Glutamatergic neuron (in vitro differentiated cells): ENCODE data around the gene GALNT11. TPM values are rescaled to one million over a fixed set of nuclear protein-coding genes. Genes with fewer than 3 reads are reported as not detected.
"Not testable (repeated sequence)": the region's sequence is repeated elsewhere in the genome, so short reads cannot be mapped to it uniquely, and the experiment has no call there.

Source experiments
- DNase-seq: peaks from one replicate; pipeline ENCODE4 v3.0.0; 2022
- H3K27ac Mint-ChIP-seq: one replicate; pipeline ENCODE4 v1.8.0; 2020; ENCODE audit warnings: mild to moderate bottlenecking, mixed read lengths, inconsistent platforms; ENCODE audit not compliant: unreplicated experiment
- H3K27me3 Mint-ChIP-seq: one replicate; pipeline ENCODE4 v1.8.0; 2020; ENCODE audit warnings: mild to moderate bottlenecking, moderate library complexity, mixed read lengths, inconsistent platforms; ENCODE audit not compliant: unreplicated experiment
- H3K36me3 Mint-ChIP-seq: one replicate; pipeline ENCODE4 v1.8.0; 2020; ENCODE audit warnings: mild to moderate bottlenecking, mixed read lengths, inconsistent platforms; ENCODE audit not compliant: unreplicated experiment
- H3K4me1 Mint-ChIP-seq: one replicate; pipeline ENCODE4 v1.8.0; 2020; ENCODE audit warnings: mild to moderate bottlenecking, low read depth, mixed read lengths, inconsistent platforms; ENCODE audit not compliant: unreplicated experiment
- H3K4me3 Mint-ChIP-seq: one replicate; pipeline ENCODE4 v1.8.0; 2020; ENCODE audit warnings: mild to moderate bottlenecking, mixed read lengths, inconsistent platforms; ENCODE audit not compliant: unreplicated experiment
- H3K9me3 Mint-ChIP-seq: one replicate; pipeline ENCODE4 v1.8.0; 2020; ENCODE audit warnings: mild to moderate bottlenecking, moderate library complexity, mixed read lengths, inconsistent platforms; ENCODE audit not compliant: unreplicated experiment
- total RNA-seq: library from RNA; stranded (reverse); fragmentation: NEBNext Ultra II Directional; extraction: Animal tissue kit (Norgen Biotek cat#: 25700); gene quantifications from one replicate; pipeline ENCODE4 v1.2.1, GENCODE V29; 2021; ENCODE audit not compliant: unreplicated experiment
- TF ChIP-seq, protein P1 (sequence below): fragments of 200-600 bp; sonication (generic); IDR thresholded peaks from one replicate; pipeline ENCODE4 v1.5.0; 2021; ENCODE audit not compliant: partially characterized antibody, unreplicated experiment

The GALNT11 gene
- total RNA-seq, 1 donor from 2014 or later = 32.7 TPM

DNA sequence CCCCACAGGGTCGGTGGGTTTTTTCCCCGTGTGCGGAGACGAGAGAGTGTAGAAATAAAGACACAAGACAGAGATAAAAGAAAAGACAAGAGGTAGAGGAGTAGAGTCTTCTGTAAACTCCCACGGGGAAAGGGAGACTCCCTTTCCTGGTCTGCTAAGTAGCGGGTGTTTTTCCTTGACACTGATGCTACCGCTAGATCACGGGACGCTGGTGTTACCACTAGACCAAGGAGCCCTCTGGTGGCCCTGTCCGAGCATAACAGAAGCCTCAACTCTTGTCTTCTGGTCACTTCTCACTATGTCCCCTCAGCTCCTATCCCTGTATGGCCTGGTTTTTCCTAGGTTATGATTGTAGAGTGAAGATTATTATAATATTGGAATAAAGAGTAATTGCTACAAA, 4.6 kb downstream of the GALNT11 start:
- not testable (repeated sequence) for H3K4me1 Mint-ChIP-seq, H3K9me3 Mint-ChIP-seq, H3K27ac Mint-ChIP-seq, H3K4me3 Mint-ChIP-seq, H3K27me3 Mint-ChIP-seq
- H3K36me3 Mint-ChIP-seq = peaks cover 28% of the 10 kb centered on the region
- TF ChIP-seq, protein P1, sequence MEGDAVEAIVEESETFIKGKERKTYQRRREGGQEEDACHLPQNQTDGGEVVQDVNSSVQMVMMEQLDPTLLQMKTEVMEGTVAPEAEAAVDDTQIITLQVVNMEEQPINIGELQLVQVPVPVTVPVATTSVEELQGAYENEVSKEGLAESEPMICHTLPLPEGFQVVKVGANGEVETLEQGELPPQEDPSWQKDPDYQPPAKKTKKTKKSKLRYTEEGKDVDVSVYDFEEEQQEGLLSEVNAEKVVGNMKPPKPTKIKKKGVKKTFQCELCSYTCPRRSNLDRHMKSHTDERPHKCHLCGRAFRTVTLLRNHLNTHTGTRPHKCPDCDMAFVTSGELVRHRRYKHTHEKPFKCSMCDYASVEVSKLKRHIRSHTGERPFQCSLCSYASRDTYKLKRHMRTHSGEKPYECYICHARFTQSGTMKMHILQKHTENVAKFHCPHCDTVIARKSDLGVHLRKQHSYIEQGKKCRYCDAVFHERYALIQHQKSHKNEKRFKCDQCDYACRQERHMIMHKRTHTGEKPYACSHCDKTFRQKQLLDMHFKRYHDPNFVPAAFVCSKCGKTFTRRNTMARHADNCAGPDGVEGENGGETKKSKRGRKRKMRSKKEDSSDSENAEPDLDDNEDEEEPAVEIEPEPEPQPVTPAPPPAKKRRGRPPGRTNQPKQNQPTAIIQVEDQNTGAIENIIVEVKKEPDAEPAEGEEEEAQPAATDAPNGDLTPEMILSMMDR = peak; percentile 60
- peak; percentile 76 for DNase-seq

DNA sequence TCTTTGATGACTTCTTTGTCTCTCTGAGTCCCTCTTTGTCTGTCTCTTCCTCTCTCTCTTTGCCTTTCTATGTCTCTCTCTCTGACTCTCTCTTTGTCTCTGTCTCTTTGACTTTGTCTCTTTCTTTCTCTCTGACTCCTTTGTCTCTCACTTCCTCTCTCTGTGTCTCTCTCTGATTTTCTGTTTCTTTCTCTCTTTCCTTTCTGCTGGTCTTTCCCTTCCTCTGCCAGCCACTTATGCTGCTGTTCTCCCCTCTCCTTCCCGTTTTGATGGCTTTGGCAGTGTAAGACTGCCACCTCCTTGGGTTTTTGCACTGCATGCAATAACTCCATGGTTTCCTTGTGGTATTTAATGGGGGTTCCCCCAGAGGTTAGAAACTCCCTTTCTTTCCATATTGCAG, 5.2 kb downstream of the GALNT11 start:
- H3K4me3 Mint-ChIP-seq, H3K4me1 Mint-ChIP-seq, H3K9me3 Mint-ChIP-seq, H3K27ac Mint-ChIP-seq, DNase-seq, H3K27me3 Mint-ChIP-seq: not testable (repeated sequence)
- H3K36me3 Mint-ChIP-seq = peaks cover 30% of the 10 kb centered on the region

DNA sequence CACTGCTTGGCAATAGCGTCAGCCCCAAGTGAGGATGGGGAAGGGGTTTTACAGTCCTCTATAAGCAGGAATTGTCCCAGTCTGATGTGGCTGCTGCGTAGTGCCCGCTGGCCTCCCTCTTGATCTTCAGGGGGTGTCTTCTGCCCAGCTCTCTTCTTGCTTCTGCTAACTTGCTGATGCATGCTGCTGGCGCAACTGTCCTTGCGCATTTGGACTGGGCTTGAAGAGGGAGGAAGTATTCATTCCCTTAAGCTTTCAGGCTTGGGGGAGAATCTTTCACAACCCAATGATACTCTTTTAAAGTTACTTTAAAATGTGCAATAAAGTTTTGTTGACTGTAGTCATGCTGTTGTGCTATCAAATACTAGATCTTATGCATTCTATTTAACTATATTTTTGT, 10.3 kb downstream of the GALNT11 start:
- Mint-ChIP-seq H3K36me3 (peaks cover 47% of the 10 kb centered on the region), H3K27ac (no peak overlapping the region), H3K4me1 (peaks cover under 1% of the 10 kb centered on the region), H3K4me3 (no peak overlapping the region), H3K9me3 (peaks cover 4% of the 10 kb centered on the region), H3K27me3 (peaks cover 8% of the 10 kb centered on the region)
- DNase-seq = no peak
- TF ChIP-seq, protein P1 = no peak

DNA sequence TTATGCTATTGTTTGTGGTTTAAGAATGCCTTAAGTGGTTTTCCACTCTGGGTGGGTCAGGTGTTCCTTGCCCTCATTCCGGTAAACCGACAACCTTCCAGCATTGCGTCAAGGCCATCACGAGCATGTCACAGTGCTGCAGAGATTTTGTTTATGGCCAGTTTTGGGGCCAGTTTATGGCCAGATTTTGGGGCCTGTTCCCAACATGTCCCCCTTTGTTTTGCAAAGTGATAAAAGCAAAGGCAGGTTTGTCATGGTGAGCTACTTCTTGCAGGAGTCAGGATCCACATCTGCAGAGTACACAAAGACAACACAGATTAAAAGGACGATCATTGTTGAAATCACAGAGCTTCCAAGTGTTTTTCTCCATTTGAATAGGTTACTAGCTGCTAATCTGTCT, 12.9 kb downstream of the GALNT11 start:
- not testable (repeated sequence) for H3K27ac Mint-ChIP-seq, H3K9me3 Mint-ChIP-seq, H3K4me3 Mint-ChIP-seq, H3K27me3 Mint-ChIP-seq, H3K4me1 Mint-ChIP-seq, DNase-seq
- H3K36me3 Mint-ChIP-seq = peaks cover 44% of the 10 kb centered on the region

DNA sequence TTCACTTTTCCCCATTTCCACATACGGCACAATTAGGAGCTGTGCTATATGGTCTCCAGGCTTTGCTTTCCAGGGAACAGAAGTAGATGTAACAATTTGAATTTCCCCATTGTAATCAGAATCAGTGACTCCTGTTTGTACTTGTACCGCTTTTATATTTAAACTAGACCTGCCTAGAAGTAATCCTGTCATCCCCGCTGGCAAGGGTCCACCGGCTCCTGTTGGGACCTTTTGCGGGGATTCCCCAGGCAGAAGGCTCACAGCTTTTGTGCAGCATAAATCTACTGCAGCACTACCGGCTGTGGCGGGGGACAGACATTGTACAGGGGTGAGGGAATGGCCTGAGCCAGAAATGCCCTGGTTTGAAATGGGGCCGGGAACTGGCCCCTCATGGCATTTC, 17.6 kb downstream of the GALNT11 start:
- H3K27ac Mint-ChIP-seq, H3K9me3 Mint-ChIP-seq, DNase-seq, H3K4me1 Mint-ChIP-seq, H3K27me3 Mint-ChIP-seq, H3K4me3 Mint-ChIP-seq: not testable (repeated sequence)
- peaks cover 30% of the 10 kb centered on the region for H3K36me3 Mint-ChIP-seq

DNA sequence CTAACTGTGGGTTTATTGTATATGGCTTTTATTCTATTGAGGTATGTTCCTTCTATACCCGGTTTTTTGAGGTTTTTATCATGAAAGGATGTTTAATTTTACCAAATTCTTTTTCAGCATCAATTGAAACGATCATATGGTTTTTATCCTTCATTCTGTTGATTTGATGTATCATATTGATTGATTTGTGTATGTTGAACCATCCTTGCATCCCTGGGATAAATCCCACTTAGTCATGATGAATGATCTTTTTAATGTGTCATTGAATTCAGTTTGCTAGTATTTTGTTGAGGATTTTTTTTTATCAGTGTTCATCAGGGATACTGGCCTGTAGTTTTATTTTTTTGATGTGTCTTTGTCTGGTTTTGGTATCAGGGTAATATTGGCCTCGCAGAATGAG, 19.4 kb downstream of the GALNT11 start:
- H3K36me3 Mint-ChIP-seq = peaks cover 22% of the 10 kb centered on the region
- H3K9me3 Mint-ChIP-seq, H3K27me3 Mint-ChIP-seq, DNase-seq, H3K4me1 Mint-ChIP-seq, H3K27ac Mint-ChIP-seq, H3K4me3 Mint-ChIP-seq: not testable (repeated sequence)

DNA sequence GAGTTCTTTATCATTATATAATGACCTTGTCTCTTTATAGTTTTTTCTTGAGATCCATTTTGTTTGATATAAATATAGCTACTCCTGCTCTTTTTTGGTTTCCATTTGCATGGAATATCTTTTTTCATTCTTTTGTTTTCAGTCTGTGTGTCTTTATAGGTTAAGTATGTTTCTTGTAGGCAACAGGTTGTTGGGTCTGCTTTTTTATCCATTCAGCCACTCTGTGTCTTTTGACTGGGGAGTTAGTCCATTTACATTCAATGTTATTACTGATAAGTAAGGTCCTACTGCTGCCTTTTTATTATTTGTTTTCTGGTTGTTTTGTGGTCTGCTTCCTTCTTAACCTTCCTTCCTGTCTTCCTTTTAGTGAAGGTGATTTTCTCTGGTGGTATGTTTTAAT, 21.1 kb downstream of the GALNT11 start:
- Mint-ChIP-seq H3K27ac (no peak overlapping the region), H3K4me1 (no peaks in the 10 kb centered on the region), H3K27me3 (no peaks in the 10 kb centered on the region), H3K36me3 (peaks cover 17% of the 10 kb centered on the region), H3K9me3 (peaks cover 5% of the 10 kb centered on the region), H3K4me3 (no peak overlapping the region)
- TF ChIP-seq, protein P1 = no peak
- no peak for DNase-seq
